Right ventricle myocardium superior (tissue), 1 donor: ENCODE results near the gene ENOX1. TPM values are rescaled to one million over a fixed set of nuclear protein-coding genes. Genes with fewer than 3 reads are reported as not detected.
A peak's percentile ranks its signal among the peaks of the same experiment; 100 is the strongest.
"Not testable (repeated sequence)": the region's sequence is repeated elsewhere in the genome, so short reads cannot be mapped to it uniquely, and the experiment has no call there.

Experiments
- ATAC-seq: fragments of 200-7000 bp; cut with Tn5 transposase; one replicate; pipeline ENCODE4 v1.9.1; 2020; ENCODE audit warnings: mild to moderate bottlenecking; ENCODE audit not compliant: poor library complexity
- DNase-seq: peaks from one replicate; pipeline ENCODE4 v3.0.0-alpha.2; 2020
- intact Hi-C: fragments of 100-400 bp; cut with DNase I; formaldehyde crosslinking; loops from one replicate; pipeline ENCODE4 v1.11.2; 2022
- total RNA-seq: library from RNA; stranded (reverse); fragmentation: NEBNext Ultra II Directional; extraction: Animal tissue kit (Norgen Biotek cat#: 25700); gene quantifications from one replicate; pipeline ENCODE4 v1.2.1, GENCODE V29; 2021
- donor health status: DM: no; HTN: yes; CAD: no; lungs with severe emphysema.

The ENOX1 gene
- total RNA-seq, 1 donor from 2014 or later, result 7.5 TPM

DNA sequence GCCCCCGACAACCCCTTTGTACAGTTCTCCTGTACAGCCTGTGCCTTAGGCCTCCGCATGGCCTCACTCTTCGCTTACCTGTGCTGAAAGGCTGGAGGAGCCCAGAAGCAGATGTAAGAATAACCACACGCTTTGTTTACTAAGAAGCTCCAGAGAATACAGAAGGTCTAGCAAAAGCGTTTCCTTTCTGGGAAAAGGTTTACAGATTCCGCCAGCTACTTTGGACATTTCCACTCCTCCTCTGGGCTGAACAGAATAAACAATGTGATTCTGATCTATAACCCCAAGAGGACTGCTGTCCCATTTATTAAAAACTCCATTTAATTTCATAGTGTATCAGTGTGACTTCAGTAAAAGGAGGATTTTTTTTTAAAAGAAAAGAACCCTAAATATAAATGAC is 424.2 kb downstream of the ENOX1 start:
- DNase-seq, result no peak
- intact Hi-C loops, result no loop called here
- no peak for ATAC-seq

GRCh38 chr13:43360892-43361610 is 425.7 kb downstream of the ENOX1 start:
- no peak for ATAC-seq
- intact Hi-C loops, result no loop called here
- no peak for DNase-seq

- ATAC-seq (no peak), DNase-seq (no peak)
- intact Hi-C loops, result no loop called here
These were observed 426.6 kb downstream of the ENOX1 start for GRCh38 chr13:43360171-43360570.

DNA sequence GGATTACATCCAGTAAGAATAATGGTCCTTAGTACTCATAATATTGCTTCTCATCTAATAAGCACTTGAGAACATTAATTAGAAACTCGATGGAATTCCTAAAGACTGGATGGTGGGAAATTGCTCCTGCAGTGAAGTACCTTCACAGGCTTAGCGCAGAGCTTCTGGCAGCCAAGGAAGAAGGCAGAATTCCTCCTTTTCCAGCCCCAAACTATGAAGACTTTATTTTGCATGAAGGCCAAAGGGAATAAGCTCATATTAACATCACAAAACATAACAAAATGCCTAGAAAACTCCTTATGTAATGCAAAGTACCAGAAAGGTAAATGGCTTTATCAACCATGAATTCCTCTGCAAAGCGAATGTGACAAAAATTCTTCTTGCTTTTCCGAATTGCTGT is 427.2 kb downstream of the ENOX1 start:
- no peak for ATAC-seq
- no peak for DNase-seq
- intact Hi-C loops, result no loop called here

DNA sequence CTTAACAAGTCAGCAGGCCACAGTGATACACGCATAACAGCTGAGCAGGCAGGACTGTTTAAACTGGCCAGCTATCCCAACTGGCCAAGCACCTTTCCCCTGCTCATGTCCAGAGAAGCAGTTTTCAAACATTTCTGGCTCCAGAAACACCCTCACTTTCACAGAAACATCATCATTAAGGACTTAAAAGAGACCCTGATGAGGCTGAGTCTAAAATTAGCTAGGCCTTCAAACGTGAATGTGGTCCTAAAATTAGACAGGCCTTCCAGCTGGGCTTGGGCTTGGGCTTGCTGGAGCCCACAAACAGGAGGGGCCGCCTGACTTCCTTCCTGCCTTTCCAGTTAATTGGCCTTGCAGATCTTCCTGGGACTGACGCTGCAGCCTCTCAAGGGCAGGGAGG is 429.2 kb downstream of the ENOX1 start:
- intact Hi-C loops, result no loop called here
- DNase-seq, result peak; percentile 44
- peak; percentile 49 for ATAC-seq

- no peak for ATAC-seq
- intact Hi-C loops, result no loop called here
- no peak for DNase-seq
These were observed 430.2 kb downstream of the ENOX1 start for GRCh38 chr13:43356567-43356966.

DNA sequence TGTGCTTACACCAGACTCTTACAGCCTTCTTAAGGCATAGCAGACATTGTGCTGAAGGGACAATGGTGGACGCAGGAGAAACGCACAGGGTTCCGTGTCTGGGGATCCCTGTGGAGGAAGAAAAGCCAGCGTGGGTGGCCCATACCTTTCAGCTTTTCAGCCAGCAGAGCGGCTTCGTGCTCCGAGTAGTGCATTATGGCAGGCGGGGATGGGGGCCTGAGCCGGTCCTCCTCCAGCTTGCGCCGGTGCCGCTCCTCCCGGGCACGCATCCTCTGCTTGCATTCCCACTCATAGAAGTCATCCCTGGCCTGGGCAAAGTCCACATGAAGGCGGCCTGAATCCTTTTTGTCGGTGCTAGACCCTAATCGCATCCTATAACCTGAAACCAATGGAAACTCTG is 431.0 kb downstream of the ENOX1 start:
- ATAC-seq, result no peak
- DNase-seq, result no peak
- intact Hi-C loops, result no loop called here

GRCh38 chr13:43354153-43354945 is 432.4 kb downstream of the ENOX1 start:
- no peak for ATAC-seq
- intact Hi-C loops, result no loop called here
- DNase-seq, result no peak

DNA sequence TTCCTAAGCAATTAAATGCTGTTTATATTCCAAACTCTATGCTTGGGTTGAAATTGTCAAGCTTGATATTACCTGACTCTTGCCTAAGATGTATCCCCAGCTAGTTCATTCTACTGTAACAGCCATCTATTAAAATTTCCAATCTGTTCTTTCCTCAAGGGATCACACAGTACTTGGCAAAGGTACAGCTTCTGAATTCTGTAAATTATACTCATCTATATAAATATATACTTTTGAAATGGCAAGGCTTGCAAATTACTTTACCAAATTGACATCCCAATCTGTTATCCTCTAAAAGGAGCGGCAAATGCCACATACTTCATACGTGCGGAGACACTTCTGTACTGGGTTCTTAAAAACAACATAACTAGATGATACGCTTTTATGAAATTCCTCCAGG is 433.1 kb downstream of the ENOX1 start:
- intact Hi-C loops, result no loop called here
- DNase-seq, result no peak
- no peak for ATAC-seq

DNA sequence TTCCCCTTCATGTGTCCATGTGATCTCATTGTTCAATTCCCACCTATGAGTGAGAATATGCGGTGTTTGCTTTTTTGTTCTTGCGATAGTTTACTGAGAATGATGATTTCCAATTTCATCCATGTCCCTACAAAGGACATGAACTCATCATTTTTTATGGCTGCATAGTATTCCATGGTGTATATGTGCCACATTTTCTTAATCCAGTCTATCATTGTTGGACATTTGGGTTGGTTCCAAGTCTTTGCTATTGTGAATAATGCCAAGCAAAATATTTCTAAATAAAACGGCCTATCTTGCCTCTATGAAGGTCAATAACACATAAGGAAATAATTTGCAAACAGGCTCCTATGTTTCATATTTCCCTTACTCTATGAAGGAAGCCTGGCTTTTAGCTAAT is 435.2 kb downstream of the ENOX1 start:
- DNase-seq, intact Hi-C loops, ATAC-seq: not testable (repeated sequence)

DNA sequence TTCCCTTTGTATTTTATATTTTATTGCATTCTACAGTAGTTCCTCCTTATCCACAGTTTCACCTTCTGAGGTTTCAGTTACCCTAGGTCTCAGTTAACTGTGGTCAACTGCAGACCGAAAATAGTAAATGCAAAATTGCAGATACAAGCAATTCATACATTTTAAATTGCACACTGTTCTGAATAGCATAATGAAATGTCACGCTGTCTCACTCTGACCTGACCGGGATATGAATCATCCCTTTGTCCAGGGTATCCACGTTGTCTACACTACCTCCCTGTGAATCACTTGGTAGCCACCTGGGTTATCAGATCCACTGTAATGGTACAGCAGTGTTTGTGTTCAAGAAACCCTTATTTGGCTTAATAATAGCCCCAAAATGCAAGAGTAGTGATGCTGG is 438.4 kb downstream of the ENOX1 start:
- no peak for ATAC-seq
- intact Hi-C loops, result no loop called here
- DNase-seq, result no peak

DNA sequence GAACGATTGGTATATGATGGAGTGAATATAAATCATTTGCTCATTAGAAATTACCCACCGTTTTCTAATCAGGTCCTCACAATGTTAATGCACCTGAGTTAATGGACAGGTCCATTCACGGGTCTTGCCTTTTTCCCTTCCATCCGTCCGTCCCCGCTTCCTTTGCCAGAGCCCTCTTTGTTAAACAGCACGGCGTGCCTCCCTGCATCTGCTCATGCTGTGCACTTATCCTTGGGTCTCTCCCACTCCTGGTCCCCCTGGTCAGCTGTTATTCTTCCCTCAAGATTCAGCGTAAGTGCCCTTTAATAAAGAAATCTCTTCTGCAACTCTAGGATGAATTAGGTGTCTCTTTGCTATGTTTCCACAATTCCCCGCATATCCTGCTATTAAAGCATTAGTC is 438.9 kb downstream of the ENOX1 start:
- DNase-seq, result no peak
- intact Hi-C loops, result no loop called here

GRCh38 chr13:43346427-43346826 is 440.3 kb downstream of the ENOX1 start:
- intact Hi-C loops, result no loop called here

More for the DNA sequence above, 438.9 kb downstream of the ENOX1 start:
- ATAC-seq, result no peak

DNA sequence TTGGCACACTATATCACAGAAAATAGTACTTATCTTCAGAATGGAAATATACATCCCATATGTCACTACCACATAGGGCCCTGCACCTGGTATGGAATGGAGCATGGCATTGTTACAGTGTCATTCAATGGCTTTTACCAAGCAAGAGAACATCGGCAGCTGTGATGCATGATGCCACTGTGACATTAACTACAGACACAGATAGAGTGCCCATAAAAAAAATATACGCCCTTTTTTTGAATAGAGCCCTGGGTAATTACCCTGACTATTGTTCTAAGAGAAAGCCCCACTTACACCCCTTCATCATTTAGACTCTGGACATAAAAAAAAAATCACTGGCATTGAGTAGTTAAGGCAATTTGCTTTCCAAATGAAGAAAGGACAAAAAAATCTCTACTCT is 443.1 kb downstream of the ENOX1 start:
- intact Hi-C loops, result no loop called here
- ATAC-seq (no peak), DNase-seq (no peak)

More at GRCh38 chr13:43346427-43346826, 440.3 kb downstream of the ENOX1 start:
- DNase-seq (no peak), ATAC-seq (no peak)

DNA sequence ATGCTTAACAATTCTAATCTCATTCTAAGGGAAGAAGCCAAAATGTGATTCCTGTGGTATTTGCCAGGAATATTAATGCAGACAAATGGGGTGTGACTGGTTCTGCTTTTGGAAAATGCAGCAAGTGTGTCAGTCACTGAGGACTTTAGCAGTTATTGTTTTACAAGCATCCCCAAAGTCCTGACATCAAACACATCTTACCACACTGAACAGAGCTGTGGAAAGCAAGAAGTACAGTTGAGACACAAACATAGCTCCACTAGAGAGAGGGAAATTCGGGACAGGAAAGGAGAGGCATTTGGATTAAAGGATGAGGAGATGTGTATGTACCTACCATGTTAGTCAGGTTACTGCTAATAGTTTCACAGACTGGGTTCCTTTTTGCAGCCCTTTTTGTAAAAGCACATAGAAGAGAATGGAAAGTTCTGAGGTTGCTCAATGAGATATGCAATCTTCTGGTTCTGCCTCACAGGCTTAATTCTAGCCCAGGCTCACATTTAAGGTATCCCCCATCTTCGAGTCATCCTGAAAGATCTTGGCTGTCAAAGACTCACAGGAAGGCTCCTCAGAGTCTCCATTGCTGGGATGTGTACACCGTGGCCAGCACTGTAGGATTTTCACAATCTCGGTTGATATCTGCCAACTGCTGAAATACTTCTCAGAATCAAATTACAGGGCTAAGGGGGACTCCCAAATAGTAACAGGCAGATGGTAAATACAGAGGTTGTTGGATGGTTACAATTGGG is 446.8 kb downstream of the ENOX1 start:
- intact Hi-C loops, result no loop called here

GRCh38 chr13:43339145-43339804 is 447.5 kb downstream of the ENOX1 start:
- ATAC-seq (no peak), DNase-seq (no peak)
- intact Hi-C loops, result no loop called here

More for the DNA sequence above, 446.8 kb downstream of the ENOX1 start:
- no peak for ATAC-seq
- no peak for DNase-seq

GRCh38 chr13:43335764-43336163 is 451.0 kb downstream of the ENOX1 start:
- DNase-seq (no peak), ATAC-seq (no peak)
- intact Hi-C loops, result no loop called here

- DNase-seq, result no peak
- peak; percentile 18 for ATAC-seq
- intact Hi-C loops, result no loop called here
These were observed 453.6 kb downstream of the ENOX1 start for GRCh38 chr13:43333176-43333575.

- intact Hi-C loops, result no loop called here
These were observed 455.1 kb downstream of the ENOX1 start for GRCh38 chr13:43331672-43332071.

More at GRCh38 chr13:43331672-43332071, 455.1 kb downstream of the ENOX1 start:
- ATAC-seq, result no peak
- DNase-seq, result no peak
